Ascending aorta (tissue), 2 donors: ENCODE measurements around the gene CARD10. TPM values are rescaled to one million over a fixed set of nuclear protein-coding genes. Genes with fewer than 3 reads are reported as not detected.

Experiments used
- DNase-seq, 2 donors: peaks; one replicate each; pipeline ENCODE4 v3.0.0-alpha.2; 2019; ENCODE audit warnings: low spot score in 2 of 2
- H3K27ac ChIP-seq, 2 donors: fragments of 200-600 bp; sonication (generic); one replicate each; pipeline ENCODE4 v1.5.1; 2016 to 2017; ENCODE audit warnings: mild to moderate bottlenecking in 1 of 2
- H3K27me3 ChIP-seq: fragments of 200-600 bp; sonication (generic); one replicate; pipeline ENCODE4 v1.5.1; 2017
- H3K36me3 ChIP-seq, 2 donors: fragments of 200-600 bp; sonication (generic); one replicate each; pipeline ENCODE4 v1.5.1; 2016
- H3K4me1 ChIP-seq, 2 donors: fragments of 200-600 bp; sonication (generic); one replicate each; pipeline ENCODE4 v1.5.1; 2016 to 2017; ENCODE audit warnings: mild to moderate bottlenecking in 1 of 2
- H3K4me3 ChIP-seq, 2 donors: fragments of 200-600 bp; sonication (generic); one replicate each; pipeline ENCODE4 v1.5.1; 2016 to 2017; ENCODE audit warnings: mild to moderate bottlenecking in 1 of 2
- H3K9me3 ChIP-seq, 2 donors: fragments of 200-600 bp; sonication (generic); one replicate each; pipeline ENCODE4 v1.5.1; 2016
- CTCF ChIP-seq, 3 experiments: fragments of 200-600 bp in 2 of 3; fragments of 450-650 bp in 1 of 3; sonication (generic) in 2 of 3; IDR thresholded peaks; one replicate each; pipeline ENCODE4 v1.5.1; 2016 to 2019; ENCODE audit warnings: antibody characterized with exemption in 3 of 3, mild to moderate bottlenecking in 1 of 3, moderate library complexity in 1 of 3
- intact Hi-C: fragments of 100-400 bp; cut with DNase I; formaldehyde crosslinking; loops from one replicate; pipeline ENCODE4 v1.15.1; 2023
- total RNA-seq: library from RNA; depleted of rRNA; stranded (reverse); fragments of >200 nt; gene quantifications from one replicate; pipeline ENCODE4 v1.1.0, GENCODE V29; 2016

The CARD10 gene
- total RNA-seq, 1 donor from 2014 or later, result 21.0 TPM

GRCh38 chr22:37456346-37456745 lies 62.9 kb downstream of the CARD10 start:
- Histone ChIP-seq H3K36me3 (no peaks in the 10 kb centered on the region), H3K4me3 (no peak overlapping the region), H3K27me3 (no peaks in the 10 kb centered on the region), H3K9me3 (no peaks in the 10 kb centered on the region), H3K27ac (no peak overlapping the region), H3K4me1 (no peaks in the 10 kb centered on the region)
- intact Hi-C loops, result loop anchor here (5.0 kb wide), 1 partner anchor 144 kb away; no protein-coding TSS in a partner anchor
- no peak for DNase-seq
- no peak for TF ChIP-seq CTCF (IDR thresholded peaks at IDR 0.05)

- Histone ChIP-seq H3K4me3 (no peak overlapping the region), H3K36me3 (no peaks in the 10 kb centered on the region), H3K4me1 (no peaks in the 10 kb centered on the region), H3K9me3 (no peaks in the 10 kb centered on the region), H3K27ac (no peak overlapping the region), H3K27me3 (no peaks in the 10 kb centered on the region)
- no peak for TF ChIP-seq CTCF (IDR thresholded peaks at IDR 0.05)
- DNase-seq, result no peak
- intact Hi-C loops, result loop anchor here (5.0 kb wide), 1 partner anchor 144 kb away; no protein-coding TSS in a partner anchor
These were observed 63.3 kb downstream of the CARD10 start for GRCh38 chr22:37455896-37456295.

- DNase-seq, result no peak
- Histone ChIP-seq H3K4me3 (peak overlapping the region in 1 of 2 donors; percentile 6), H3K27me3 (no peaks in the 10 kb centered on the region), H3K27ac (no peak overlapping the region), H3K36me3 (no peaks in the 10 kb centered on the region), H3K4me1 (no peaks in the 10 kb centered on the region), H3K9me3 (no peaks in the 10 kb centered on the region)
- no peak for TF ChIP-seq CTCF (IDR thresholded peaks at IDR 0.05)
- intact Hi-C loops, result loop anchor here (5.0 kb wide), 1 partner anchor 143 kb away; no protein-coding TSS in a partner anchor
These were observed 64.1 kb downstream of the CARD10 start for GRCh38 chr22:37454857-37455686.

- intact Hi-C loops, result no loop called here
- Histone ChIP-seq H3K9me3 (no peaks in the 10 kb centered on the region), H3K4me1 (no peaks in the 10 kb centered on the region), H3K27ac (no peak overlapping the region), H3K4me3 (no peak overlapping the region), H3K36me3 (no peaks in the 10 kb centered on the region), H3K27me3 (no peaks in the 10 kb centered on the region)
- DNase-seq, result no peak
- no peak for TF ChIP-seq CTCF (IDR thresholded peaks at IDR 0.05)
These were observed 65.5 kb downstream of the CARD10 start for GRCh38 chr22:37453696-37454095.

GRCh38 chr22:37451218-37451617 lies 68.0 kb downstream of the CARD10 start:
- intact Hi-C loops, result no loop called here
- no peak overlapping the region for H3K4me3 ChIP-seq
- H3K36me3 ChIP-seq, result no peaks in the 10 kb centered on the region
- no peaks in the 10 kb centered on the region for H3K9me3 ChIP-seq
- TF ChIP-seq CTCF (IDR thresholded peaks at IDR 0.05), result no peak
- no peaks in the 10 kb centered on the region for H3K27me3 ChIP-seq
- no peak for DNase-seq
- no peaks in the 10 kb centered on the region for H3K4me1 ChIP-seq
- H3K27ac ChIP-seq, result no peak overlapping the region
